Hematopoietic multipotent progenitor cell treated with erythropoietin and hydrocortisone succinate and interleukin-3 and kit ligand, for 4 days (in vitro differentiated cells): Measurements from ENCODE around the gene OR6T1.

Source experiments
- DNase-seq: peaks from one replicate; pipeline ENCODE4 v3.0.0-alpha.2; 2015

OR6T1 gene, protein sequence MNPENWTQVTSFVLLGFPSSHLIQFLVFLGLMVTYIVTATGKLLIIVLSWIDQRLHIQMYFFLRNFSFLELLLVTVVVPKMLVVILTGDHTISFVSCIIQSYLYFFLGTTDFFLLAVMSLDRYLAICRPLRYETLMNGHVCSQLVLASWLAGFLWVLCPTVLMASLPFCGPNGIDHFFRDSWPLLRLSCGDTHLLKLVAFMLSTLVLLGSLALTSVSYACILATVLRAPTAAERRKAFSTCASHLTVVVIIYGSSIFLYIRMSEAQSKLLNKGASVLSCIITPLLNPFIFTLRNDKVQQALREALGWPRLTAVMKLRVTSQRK

DNA sequence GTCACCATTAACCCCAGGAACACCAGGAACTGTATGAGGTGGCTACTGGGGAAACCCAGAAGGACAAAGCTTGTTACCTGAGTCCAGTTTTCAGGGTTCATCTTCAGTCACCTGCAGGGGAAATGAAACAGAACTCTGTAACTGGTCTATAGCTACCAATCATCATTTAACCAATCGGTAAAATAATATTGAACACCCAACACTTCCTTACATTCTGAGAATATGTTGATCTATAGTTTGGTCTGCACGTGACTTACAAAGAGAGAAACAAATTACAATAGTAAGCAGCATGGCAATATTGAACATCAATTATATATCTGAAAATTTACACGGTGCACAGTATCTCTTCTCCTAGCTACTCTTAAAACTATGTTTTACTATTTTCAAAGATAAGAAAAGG, at the start of gene OR6T1:
TSS of gene OR6T1 (minus strand) at position 101 of the 400 bp plus-strand sequence. CDS start at position 101, 0 bp downstream.
- no peak for DNase-seq

DNA sequence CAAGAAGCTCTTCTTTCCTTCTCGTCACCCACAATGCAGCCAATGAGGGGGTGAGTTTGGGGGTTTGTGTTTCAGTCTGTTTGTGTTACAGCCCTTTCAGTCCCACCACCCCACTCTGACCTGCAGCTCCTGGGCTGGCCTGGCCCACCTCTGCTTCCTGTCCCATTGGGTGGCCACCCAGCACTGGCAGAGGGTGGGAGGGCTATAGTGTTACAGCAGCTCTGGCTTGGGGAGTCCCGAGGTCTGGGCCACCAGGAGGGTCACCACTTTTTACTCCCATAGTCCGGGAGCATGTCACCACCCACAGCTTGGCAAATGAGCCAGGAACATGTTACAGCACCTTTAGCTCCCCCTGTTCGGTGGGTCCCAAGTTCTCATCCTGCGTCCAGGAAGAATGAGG, 35.7 kb upstream of the OR6T1 start:
- DNase-seq: no peak

DNA sequence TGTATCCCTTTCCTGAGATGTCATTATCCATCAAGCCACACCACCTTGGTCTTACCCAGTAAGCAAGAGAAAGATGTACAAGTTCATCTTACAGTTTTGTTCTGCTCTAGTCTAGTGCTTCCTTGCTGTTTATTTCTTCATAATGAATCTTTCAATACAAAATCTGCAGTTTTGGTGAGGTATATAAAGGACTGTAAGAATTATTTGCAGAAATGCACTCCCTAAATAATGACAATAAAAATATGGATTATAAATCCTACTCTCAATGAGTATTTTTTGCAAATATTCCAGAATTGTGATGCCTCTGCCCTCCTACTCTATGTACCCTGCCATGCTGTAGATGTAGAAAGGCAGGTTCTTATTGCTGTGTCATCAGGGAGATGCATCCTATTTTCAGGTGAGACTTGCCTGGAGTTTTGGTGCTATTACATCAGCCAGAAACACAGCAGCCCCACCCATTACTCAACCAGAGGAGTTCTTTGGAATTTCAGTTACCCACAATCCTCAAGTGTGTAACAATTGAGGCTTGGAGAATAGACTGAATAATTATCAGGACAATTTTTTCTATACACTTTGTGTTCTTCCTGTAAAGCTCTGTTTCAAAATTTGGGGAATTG, 34.2 kb upstream of the OR6T1 start, which contains the start of gene OR10S1:
TSS of gene OR10S1 (minus strand) at position 51 of the 617 bp plus-strand sequence. CDS start 117 bp downstream, outside the sequence.
- DNase-seq: no peak

DNA sequence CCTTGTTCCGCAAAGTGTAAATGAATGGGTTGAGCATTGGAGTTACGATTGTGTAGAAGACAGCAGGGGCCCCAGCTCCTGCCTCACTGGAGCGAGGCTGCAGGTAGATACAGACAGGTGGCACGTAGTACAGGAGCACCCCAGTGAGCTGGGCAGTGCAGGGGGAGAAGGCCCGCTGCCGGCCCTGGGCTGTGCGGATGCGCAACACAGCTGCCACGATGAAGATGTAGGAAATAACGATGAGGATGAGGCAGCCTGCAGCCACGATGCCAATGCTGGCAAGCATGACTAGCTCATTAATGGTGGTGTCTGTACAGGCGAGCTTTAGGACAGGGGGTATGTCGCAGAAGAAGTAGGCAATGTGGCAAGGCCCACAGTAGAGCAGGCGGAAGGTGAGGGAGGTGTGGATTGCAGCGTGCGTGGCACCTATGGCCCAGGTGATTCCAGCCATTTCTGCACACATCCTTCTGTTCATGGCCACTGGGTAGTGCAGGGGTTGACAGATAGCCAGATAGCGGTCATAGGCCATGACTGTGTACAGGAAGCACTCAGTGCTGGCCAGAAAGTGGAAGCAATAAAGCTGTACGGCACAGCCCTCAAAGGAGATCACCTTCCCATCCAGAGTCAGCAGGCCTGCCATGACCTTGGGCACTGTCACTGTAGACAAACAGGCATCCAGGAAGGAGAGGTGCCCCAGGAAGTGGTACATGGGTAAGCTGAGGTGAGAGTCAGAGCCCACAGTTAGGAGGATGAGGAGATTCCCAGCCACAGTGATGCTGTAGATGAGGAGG, 33.3 kb upstream of the OR6T1 start:
- DNase-seq: no peak

DNA sequence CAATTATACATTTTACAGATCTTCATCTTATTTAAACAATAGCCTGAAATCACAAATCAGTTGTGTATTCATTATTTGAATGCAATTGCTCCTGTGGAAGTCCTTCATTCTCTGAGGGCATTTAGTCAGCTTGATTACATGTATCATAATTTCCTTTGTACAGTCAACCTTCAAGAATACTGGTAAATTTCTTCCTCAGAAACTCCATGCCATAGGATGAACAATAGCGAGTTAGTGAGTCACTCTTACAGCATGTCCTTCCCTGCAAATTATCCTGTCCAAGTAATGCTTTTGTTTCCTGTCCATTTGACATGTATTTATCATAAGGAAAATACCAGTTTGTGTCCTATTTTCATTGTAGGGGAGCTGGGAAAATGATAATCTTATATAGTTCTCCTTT, 30.2 kb upstream of the OR6T1 start:
- no peak for DNase-seq

DNA sequence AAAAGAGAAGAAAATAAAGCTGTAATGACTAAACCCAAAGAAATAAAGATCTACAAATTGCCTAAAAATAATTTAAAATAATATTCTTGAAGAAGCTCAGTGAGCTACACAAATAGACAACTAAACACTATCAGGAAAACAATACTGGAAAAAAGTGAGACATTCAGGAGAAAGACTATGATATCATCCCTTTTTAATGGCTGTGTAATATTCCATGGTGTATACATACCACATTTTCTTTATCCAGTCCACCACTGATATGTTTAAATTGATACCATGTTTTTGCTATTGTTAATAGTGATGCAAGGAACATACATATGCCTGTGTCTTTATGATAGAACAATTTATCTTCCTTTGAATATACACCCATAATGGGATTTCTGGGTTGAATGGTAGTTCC, 13.1 kb upstream of the OR6T1 start:
- DNase-seq: no peak

DNA sequence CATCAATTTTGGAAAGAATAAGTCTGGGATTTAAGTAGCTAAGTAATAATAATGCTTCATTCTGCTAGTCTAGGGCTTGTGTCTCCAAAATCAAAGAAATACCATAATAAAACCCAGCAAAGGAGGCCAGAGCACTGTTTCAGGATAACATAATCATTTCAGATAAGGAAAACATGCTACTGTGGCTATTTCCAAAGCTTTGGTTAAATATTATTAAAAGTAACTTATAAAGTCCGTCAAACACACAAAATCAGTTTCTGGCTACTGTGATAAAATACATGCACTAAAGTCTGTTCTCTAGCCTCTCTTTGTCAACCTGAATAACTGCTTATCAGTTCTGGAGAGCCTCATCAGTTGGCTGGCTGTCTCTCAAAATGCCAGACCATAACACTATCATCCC, 1.5 kb upstream of the OR6T1 start:
- DNase-seq: no peak

DNA sequence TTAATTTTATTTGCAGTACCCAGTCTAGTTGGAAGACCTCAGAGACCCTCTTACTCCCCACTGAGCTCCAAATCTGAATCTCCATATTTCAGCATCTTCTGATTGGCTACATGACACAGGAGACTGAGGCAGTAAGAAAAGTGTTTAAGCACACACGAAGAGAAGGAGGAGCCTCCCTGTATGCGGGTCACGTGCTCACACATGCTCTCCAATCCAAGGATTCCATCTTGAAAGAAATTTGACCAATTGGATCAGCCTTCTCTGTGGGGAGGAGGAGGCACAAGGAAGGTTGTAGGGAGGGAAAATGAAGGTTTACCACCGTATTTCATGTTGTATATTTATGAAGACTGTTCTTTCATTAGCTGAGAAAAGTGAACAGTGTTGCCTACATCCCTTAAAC, 1.2 kb downstream of the OR6T1 start:
- DNase-seq: no peak

DNA sequence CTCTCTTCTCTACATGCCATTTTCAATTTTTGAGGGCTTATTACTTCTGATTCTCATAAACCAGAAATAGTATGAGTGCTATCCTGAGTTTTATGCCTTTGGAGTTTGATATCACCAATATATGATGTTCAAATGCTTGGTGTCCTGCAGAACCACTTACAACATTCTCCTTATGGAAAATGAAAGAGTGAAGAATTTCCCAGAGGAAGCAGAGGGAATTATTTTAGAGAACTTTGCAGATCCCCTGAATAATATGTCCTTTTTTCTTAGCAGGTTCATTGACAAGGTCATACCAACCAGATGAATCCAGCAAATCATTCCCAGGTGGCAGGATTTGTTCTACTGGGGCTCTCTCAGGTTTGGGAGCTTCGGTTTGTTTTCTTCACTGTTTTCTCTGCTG, 4.3 kb downstream of the OR6T1 start, which contains the start of gene OR4D5:
TSS of gene OR4D5 (plus strand) at position 301 of the 400 bp plus-strand sequence. CDS start at position 301, 0 bp downstream.
- DNase-seq: no peak

DNA sequence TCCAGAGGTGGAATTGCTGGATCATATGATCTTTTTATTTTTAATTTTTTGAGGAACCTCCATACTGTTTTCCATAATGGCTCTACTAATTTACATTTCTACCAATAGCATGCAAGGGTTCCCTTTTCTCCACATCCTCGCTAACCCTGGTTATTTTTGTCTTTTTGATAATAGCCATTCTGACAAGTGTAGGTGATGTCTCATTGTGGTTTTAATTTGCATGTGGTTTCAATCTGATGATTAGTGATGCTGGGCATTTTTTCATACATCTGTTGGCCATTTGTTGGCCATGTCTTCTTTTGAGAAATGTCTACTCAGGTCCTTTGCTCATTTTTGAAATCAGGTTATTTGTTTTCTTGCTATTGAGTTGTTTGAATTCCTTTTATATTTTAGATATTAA, 19.6 kb downstream of the OR6T1 start:
- no peak for DNase-seq

DNA sequence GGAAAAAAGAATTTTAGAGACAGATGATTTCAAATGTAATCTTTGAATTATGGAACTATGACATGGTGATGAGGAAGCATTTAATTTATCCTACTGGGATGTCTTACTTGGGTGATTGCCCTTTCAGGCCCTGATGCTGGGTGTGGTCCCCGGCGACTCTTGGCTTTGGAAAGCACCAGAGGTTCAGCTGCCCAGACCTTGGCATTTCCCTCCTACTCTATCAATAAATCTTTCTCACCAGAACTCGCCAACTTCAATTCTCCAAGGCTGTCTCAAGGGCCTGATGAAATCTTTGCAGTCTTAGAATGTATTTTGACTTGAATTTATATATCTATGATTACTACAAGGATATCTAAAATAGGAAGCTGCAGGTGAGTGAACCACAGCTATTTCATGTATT, 22.7 kb downstream of the OR6T1 start:
- no peak for DNase-seq

DNA sequence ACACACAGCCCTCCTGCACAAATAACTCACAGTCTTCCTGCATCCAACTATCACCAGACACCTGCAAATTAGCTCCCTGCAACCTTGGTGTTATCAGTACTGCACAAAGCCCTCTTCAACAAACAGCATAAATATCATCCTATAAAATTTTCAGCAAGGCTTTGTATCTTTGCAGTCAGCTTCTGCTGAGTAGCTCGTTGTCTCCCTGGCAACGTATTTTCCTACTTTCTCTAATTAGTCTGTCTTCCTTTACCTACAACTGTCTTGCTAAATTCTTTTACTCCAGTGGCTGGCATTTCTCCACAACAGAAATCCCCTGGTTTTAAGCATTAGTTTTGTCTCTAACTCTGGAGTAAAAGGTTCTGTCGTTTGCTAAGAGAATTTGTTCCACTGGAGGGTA, 37.8 kb downstream of the OR6T1 start:
- DNase-seq: no peak

DNA sequence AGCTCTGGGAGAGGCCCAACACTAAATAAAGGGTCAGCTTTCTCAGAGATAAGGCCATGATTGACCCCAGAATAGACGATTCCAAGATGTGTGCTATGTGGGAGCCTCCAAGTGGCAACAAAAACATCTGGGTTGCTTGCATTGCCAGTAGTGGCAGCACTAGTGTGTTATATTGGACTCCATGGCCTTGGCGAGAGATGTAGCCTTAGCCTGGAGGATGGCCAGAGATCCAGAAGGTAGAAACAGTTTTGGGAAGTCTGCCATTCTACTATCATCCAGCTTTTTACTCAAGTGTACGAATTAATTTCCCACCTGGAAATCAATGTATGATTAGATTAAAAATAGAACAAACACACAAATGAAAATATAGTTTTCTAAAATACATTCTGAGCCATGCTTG, 38.7 kb downstream of the OR6T1 start:
- DNase-seq: no peak

DNA sequence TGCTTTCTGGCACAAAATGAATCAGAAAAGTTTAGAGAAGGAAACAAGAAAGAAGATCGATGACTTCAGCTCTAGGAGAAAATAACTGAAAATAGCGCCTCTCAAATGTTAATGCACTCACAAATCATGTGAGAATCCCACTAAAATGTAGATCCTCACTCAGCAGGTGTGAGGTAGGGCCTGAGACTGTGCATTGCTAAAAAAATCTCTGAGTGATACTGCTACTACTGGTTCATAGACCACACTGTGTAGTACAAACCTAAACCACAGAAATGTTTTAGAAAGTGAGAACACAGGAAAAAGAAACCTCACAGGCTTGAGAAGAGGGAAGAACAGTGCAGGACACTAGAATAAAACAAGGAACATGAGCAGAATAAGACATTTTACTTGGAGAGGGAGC, 39.7 kb downstream of the OR6T1 start:
- DNase-seq: no peak

DNA sequence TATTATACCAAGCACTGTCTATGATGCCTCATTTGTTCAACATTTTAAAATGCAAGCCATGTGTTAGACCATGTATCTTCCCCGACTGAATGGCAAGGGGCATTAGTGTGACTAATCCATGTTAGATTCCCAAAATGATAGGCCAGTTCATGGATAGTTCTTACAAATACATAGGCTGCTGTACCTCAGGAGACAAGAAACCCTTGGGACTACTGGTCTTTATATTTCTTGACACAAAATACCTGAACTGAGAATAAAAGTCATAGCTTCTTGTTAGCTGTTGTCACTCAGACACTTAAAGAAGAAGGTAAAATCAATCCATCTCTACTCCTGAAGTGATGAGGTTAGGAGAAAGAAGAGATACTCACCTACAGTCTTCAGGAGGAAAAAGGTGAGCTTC, 41.8 kb downstream of the OR6T1 start, which contains the start of gene OR8D4:
TSS of gene OR8D4 (plus strand) at position 301 of the 400 bp plus-strand sequence. CDS start 4,265 bp downstream, outside the sequence.
- no peak for DNase-seq

DNA sequence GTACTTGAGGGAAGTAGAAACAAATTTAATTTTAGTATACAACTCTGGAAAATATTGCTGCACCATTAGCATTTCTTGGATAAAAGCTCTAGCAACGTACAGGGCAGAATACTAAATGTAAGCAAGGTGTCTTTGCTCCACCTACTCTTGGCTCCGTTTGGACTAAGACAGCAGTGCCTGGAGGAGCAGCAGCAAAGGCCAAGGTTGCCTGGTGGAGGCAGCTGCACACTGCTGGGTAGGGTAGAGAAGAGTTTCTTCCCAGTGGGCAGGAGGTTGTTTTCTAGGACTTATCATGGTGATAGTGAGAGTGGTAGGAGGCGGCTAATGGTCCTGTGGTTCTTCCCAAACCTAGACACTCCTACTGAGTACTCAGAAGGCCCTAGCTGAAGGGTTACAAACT, 43.8 kb downstream of the OR6T1 start:
- no peak for DNase-seq
